Endothelial cell of umbilical vein (primary cell): ENCODE data around the gene KIAA1755. TPM values are rescaled to one million over a fixed set of nuclear protein-coding genes. Genes with fewer than 3 reads are reported as not detected.

ENCODE experiments used
- BruUV-seq: library from RNA; stranded (reverse); fragments of 400-500 nt; replicated peaks from 2 replicates; lab custom pipeline; 2021; lab: Mats Ljungman, UMichigan
- CTCF ChIA-PET: fragments of 300-600, 350-600 bp; sonication (Branson Sonifier 250); formaldehyde crosslinking; loops from one replicate; lab custom pipeline; 2021; ENCODE audit warnings: antibody characterized with exemption, inconsistent platforms; lab: Charles Lee
- POLR2A ChIA-PET: fragments of 300-600, 350-600 bp; sonication (Branson Sonifier 250); formaldehyde crosslinking; loops from one replicate; lab custom pipeline; 2021; ENCODE audit warnings: antibody characterized with exemption, inconsistent platforms; lab: Charles Lee
- DNase-seq: peaks from one replicate; pipeline ENCODE4 v3.0.0-alpha.2; 2011; ENCODE audit warnings: low read depth, low spot score
- FAIRE-seq: peaks from 2 replicates; lab custom pipeline; 2011; peaks lifted over from hg19 to GRCh38; lab: Jason Lieb, UNC
- H2AFZ ChIP-seq: 2 replicates; pipeline ENCODE4 v1.6.0; 2012; ENCODE audit warnings: low read depth, low read length, control low read depth, inconsistent platforms
- H3K27ac ChIP-seq: 2 replicates; pipeline ENCODE4 v1.5.1; 2011; ENCODE audit warnings: low read depth, mild to moderate bottlenecking, control low read depth, low read length, moderate library complexity; ENCODE audit not compliant: insufficient read depth
- H3K27me3 ChIP-seq, 2 experiments: 2 replicates each; pipeline versions ENCODE4 v1.6.0 to v1.6.1; 2011; ENCODE audit warnings: low read length in 2 of 2, mixed read lengths in 1 of 2; ENCODE audit not compliant: control insufficient read depth in 2 of 2, insufficient read depth in 2 of 2
- H3K36me3 ChIP-seq, 2 experiments: 2 replicates in 1 of 2; 3 replicates in 1 of 2; pipeline ENCODE4 v1.5.1; 2011; ENCODE audit warnings: low read length in 2 of 2, mild to moderate bottlenecking in 1 of 2, moderate library complexity in 1 of 2; ENCODE audit not compliant: control insufficient read depth in 2 of 2, insufficient read depth in 2 of 2; ENCODE audit errors: extremely low read depth in 1 of 2
- H3K4me1 ChIP-seq: 3 replicates; pipeline ENCODE4 v1.5.1; 2011; ENCODE audit warnings: mild to moderate bottlenecking, low read length; ENCODE audit not compliant: control insufficient read depth, insufficient read depth; ENCODE audit errors: extremely low read depth
- H3K4me2 ChIP-seq: 2 replicates; pipeline ENCODE4 v1.6.1; 2011; ENCODE audit warnings: low read length, control low read depth, mixed read lengths; ENCODE audit not compliant: insufficient read depth
- H3K4me3 ChIP-seq, 3 experiments: fragments of 200-600 bp in 1 of 3; sonication (generic), shearing (Covaris generic) in 1 of 3; replicated peaks in 1 of 3; 2 replicates each; pipeline ENCODE4 v1.5.1; 2011 to 2016; ENCODE audit warnings: control low read depth in 3 of 3, low read length in 3 of 3, mild to moderate bottlenecking in 2 of 3, inconsistent platforms in 1 of 3, low read depth in 1 of 3, moderate library complexity in 1 of 3; ENCODE audit not compliant: insufficient read depth in 1 of 3
- H3K79me2 ChIP-seq: 2 replicates; pipeline ENCODE4 v1.6.0; 2012; ENCODE audit warnings: low read length, inconsistent platforms; ENCODE audit not compliant: control insufficient read depth, insufficient read depth
- H3K9ac ChIP-seq: replicated peaks from 2 replicates; pipeline ENCODE3; 2011; ENCODE audit warnings: low read length, control low read depth; ENCODE audit not compliant: insufficient read depth; ENCODE audit errors: extremely low read depth
- H3K9me1 ChIP-seq: replicated peaks from 3 replicates; pipeline ENCODE4 v1.6.0; 2011; ENCODE audit warnings: mild to moderate bottlenecking, low read length; ENCODE audit not compliant: control insufficient read depth, insufficient read depth; ENCODE audit errors: extremely low read depth
- H3K9me3 ChIP-seq: replicated peaks from 2 replicates; pipeline ENCODE4 v1.5.1; 2012; ENCODE audit warnings: low read length, inconsistent platforms; ENCODE audit not compliant: control insufficient read depth, insufficient read depth
- H4K20me1 ChIP-seq: replicated peaks from 2 replicates; pipeline ENCODE3; 2011; ENCODE audit warnings: mild to moderate bottlenecking, low read length; ENCODE audit not compliant: control insufficient read depth, insufficient read depth; ENCODE audit errors: extremely low read depth
- CTCF ChIP-seq, 2 donors: IDR thresholded peaks; 1 replicate in 1 of 2; 2 replicates in 1 of 2; pipeline ENCODE4 v1.5.1; 2011; ENCODE audit warnings: low read length in 2 of 2, mild to moderate bottlenecking in 2 of 2, moderate library complexity in 2 of 2, control low read depth in 1 of 2, inconsistent platforms in 1 of 2, low read depth in 1 of 2; ENCODE audit not compliant: insufficient read depth in 1 of 2; ENCODE audit errors: extremely low read depth in 1 of 2
- EZH2 ChIP-seq: IDR thresholded peaks from 2 replicates; pipeline ENCODE4 v1.6.1; 2012; ENCODE audit warnings: borderline replicate concordance, low read depth, mild to moderate bottlenecking, moderate library complexity, low read length, inconsistent platforms; ENCODE audit not compliant: severe bottlenecking
- FOS ChIP-seq: IDR thresholded peaks from 2 replicates; pipeline ENCODE4 v1.6.1; 2011; ENCODE audit warnings: mild to moderate bottlenecking, low read length, moderate library complexity, borderline replicate concordance; ENCODE audit not compliant: insufficient read depth
- GATA2 ChIP-seq: IDR thresholded peaks from 2 replicates; pipeline ENCODE4 v1.7.0; 2011; ENCODE audit warnings: low read depth, mild to moderate bottlenecking, moderate library complexity, mixed read lengths, low read length; ENCODE audit not compliant: insufficient read length, insufficient read depth
- JUN ChIP-seq: IDR thresholded peaks from 2 replicates; pipeline ENCODE4 v1.6.1; 2011; ENCODE audit warnings: borderline replicate concordance, low read depth; ENCODE audit not compliant: insufficient read length, insufficient read depth
- MAX ChIP-seq: IDR thresholded peaks from 2 replicates; pipeline ENCODE4 v1.6.1; 2011; ENCODE audit not compliant: insufficient read depth, insufficient read length
- MYC ChIP-seq: IDR thresholded peaks from one replicate; pipeline ENCODE4 v1.6.1; 2011; ENCODE audit warnings: mild to moderate bottlenecking, low read depth, low read length
- POLR2A ChIP-seq: IDR thresholded peaks from 2 replicates; pipeline ENCODE4 v1.6.1; 2012; ENCODE audit warnings: low read depth, mild to moderate bottlenecking, control low read depth, low read length
- POLR2AphosphoS5 ChIP-seq: IDR thresholded peaks from 2 replicates; pipeline ENCODE4 v1.6.1; 2012; ENCODE audit warnings: low read depth, mild to moderate bottlenecking, control low read depth, low read length, moderate library complexity; ENCODE audit not compliant: insufficient read depth
- dilution Hi-C: fragments of 300-500 bp; cut with MboI; formaldehyde crosslinking; loops from one replicate; pipeline ENCODE4 v1.15.0; 2019; ENCODE audit warnings: low sequenced_read_pairs; ENCODE audit not compliant: extremely low pct_ligation_motif_present
- intact Hi-C: fragments of 100-400 bp; cut with micrococcal nuclease; formaldehyde crosslinking; loops from one replicate; pipeline ENCODE4 v1.10.0; 2022
- polyA plus RNA-seq, 4 experiments: library from polyadenylated mRNA; depleted of rRNA in 3 of 4; stranded (reverse) in 3 of 4; unstranded in 1 of 4; fragments of >200 nt; gene quantifications; 2 replicates each; pipeline versions ENCODE4 v1.2.1 to v1.2.3, GENCODE V29; 2011 to 2012; ENCODE audit warnings: missing spikeins in 1 of 4
- total RNA-seq: library from RNA; stranded (reverse); gene quantifications from 2 replicates; pipeline ENCODE4 v1.2.3, GENCODE V29; 2021

Gene KIAA1755
- total and polyA plus RNA-seq, 2 donors (not counting 3 experiments of a cell fraction or from before 2014, with no cell fraction given): 0.36 to 0.51 TPM

GRCh38 chr20:38239441-38239840 lies 21.1 kb downstream of the KIAA1755 start:
- Histone ChIP-seq H3K27ac (no peak overlapping the region), H3K36me3 (no peaks in the 10 kb centered on the region), H3K9ac (no peak overlapping the region), H3K27me3 (no peaks in the 10 kb centered on the region), H3K4me1 (no peaks in the 10 kb centered on the region), H3K79me2 (no peaks in the 10 kb centered on the region), H4K20me1 (no peaks in the 10 kb centered on the region), H3K4me3 (no peak overlapping the region), H3K9me1 (no peaks in the 10 kb centered on the region), H3K9me3 (no peaks in the 10 kb centered on the region), H3K4me2 (no peak overlapping the region), H2AFZ (no peak overlapping the region)
- BruUV-seq: no TSS peak
- DNase-seq (no peak), FAIRE-seq (no peak)
- ChIA-PET CTCF (interaction anchor here (0.9 to 1.7 kb wide), 5 partner anchors 8 to 65 kb away, joined by 4 to 7 read pairs (median 6); partner anchors contain the start of gene BPI), POLR2A (no interaction called here)
- dilution Hi-C loops: no loop called here
- TF ChIP-seq POLR2A (no peak), JUN (no peak), MYC (no peak), FOS (no peak), GATA2 (no peak), EZH2 (no peak), POLR2AphosphoS5 (no peak), MAX (no peak), CTCF (IDR thresholded peaks at IDR 0.05; ENCODE audit: extremely low read depth in 1 of 2, insufficient read depth in 1 of 2, low read depth in 1 of 2, low read length in 2 of 2) (no peak)
- intact Hi-C loops: no loop called here
